Erythroblast (primary cell): ENCODE measurements around the gene MAPT.

Experiments
- GATA1 ChIP-seq: IDR thresholded peaks from 2 replicates; pipeline ENCODE4 v1.6.1; 2011; ENCODE audit warnings: low read depth, mild to moderate bottlenecking, control low read depth, low read length, moderate library complexity
- POLR2A ChIP-seq: IDR thresholded peaks from 2 replicates; pipeline ENCODE4 v1.6.1; 2011; ENCODE audit warnings: mild to moderate bottlenecking, low read length

DNA sequence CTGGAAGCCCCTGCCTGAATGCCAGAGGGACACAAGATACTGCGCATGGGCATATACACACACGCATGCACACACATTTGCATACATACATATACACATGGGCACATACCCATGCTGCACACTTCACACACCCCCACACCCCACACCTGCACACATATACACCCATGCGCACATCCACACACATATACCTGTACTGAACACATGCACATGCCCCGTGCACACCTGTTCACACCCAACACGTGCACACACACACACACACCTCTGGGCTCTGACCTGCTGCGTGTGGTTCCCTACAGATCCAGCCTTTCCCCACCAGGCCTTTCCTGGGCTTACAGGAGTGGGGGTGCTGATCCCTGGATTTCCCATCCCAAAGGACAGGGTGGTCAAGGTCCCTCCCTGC is 43.3 kb upstream of the MAPT start:
- TF ChIP-seq POLR2A (no peak), GATA1 (no peak)
